Esophagus muscularis mucosa (tissue), 4 donors: Measurements from ENCODE around the gene COL11A1.

Experiments
- EP300 ChIP-seq: sonication (generic); formaldehyde crosslinking; IDR thresholded peaks from one replicate; pipeline ENCODE4 v1.6.1; 2017; ENCODE audit warnings: antibody characterized with exemption
- POLR2A ChIP-seq: fragments of 450-650 bp; IDR thresholded peaks from one replicate; pipeline ENCODE4 v1.6.1; 2017; ENCODE audit warnings: antibody characterized with exemption, moderate library complexity, mild to moderate bottlenecking, low read depth
- TF ChIP-seq, protein P1 (sequence below), 3 experiments: fragments of 200-600 bp in 2 of 3; fragments of 450-650 bp in 1 of 3; sonication (generic) in 2 of 3; IDR thresholded peaks; one replicate each; pipeline ENCODE4 v1.5.1; 2017 to 2019; ENCODE audit warnings: antibody characterized with exemption in 3 of 3, mild to moderate bottlenecking in 2 of 3, moderate library complexity in 1 of 3

DNA sequence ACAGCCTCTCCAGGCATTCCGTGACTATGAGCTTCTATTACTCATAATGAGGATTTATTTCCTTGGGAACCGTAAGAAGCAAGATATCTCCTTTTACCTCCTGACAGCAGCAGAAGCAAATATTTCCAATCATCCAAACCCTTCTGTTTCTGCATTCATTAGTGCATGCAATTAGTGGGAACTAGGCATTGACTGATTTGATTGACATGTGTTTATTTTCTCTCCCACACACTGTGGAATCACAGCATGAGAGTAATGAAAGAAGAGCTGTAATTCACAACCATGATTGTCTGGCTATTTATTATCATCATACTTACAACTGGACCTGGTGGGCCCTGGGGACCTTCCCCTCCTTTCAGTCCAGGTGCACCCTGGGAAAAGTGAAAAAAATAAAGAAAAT is 146.8 kb downstream of the COL11A1 start:
- TF ChIP-seq, protein P1, sequence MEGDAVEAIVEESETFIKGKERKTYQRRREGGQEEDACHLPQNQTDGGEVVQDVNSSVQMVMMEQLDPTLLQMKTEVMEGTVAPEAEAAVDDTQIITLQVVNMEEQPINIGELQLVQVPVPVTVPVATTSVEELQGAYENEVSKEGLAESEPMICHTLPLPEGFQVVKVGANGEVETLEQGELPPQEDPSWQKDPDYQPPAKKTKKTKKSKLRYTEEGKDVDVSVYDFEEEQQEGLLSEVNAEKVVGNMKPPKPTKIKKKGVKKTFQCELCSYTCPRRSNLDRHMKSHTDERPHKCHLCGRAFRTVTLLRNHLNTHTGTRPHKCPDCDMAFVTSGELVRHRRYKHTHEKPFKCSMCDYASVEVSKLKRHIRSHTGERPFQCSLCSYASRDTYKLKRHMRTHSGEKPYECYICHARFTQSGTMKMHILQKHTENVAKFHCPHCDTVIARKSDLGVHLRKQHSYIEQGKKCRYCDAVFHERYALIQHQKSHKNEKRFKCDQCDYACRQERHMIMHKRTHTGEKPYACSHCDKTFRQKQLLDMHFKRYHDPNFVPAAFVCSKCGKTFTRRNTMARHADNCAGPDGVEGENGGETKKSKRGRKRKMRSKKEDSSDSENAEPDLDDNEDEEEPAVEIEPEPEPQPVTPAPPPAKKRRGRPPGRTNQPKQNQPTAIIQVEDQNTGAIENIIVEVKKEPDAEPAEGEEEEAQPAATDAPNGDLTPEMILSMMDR (IDR thresholded peaks at IDR 0.05) = no peak
- TF ChIP-seq POLR2A (no peak), EP300 (no peak)
